ENCODE data around the gene RAB11FIP4.

RAB11FIP4 gene

DNA sequence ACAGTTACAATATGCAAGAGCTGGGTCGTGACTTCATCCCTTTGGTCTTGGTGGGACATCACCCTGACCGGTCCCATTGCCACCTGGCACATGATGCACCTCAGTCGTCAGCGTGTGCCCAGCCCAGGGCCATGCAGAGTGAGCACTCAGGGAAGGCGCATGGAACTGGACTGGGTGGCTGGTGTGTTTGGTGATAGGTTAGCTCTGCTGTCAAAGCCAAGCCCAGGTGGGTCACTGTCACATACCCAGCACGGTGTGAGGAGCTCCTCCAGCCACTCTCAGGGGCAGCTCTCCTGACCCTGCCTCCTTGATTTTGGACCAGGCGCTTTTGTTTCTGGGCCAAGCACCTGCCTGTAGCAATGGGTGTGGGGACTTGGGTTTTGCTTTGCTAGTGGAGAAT, 180.9 kb downstream of the RAB11FIP4 start:
- no peak for TF ChIP-seq CTCF (IDR thresholded peaks at IDR 0.05; ENCODE audit: low read depth, low read length, missing control alignments)
- no peak for DNase-seq (ENCODE audit: extremely low read depth, low read depth)
- no peak overlapping the region for H3K4me3 ChIP-seq (replicated peaks; ENCODE audit: low read depth, low read length)

DNA sequence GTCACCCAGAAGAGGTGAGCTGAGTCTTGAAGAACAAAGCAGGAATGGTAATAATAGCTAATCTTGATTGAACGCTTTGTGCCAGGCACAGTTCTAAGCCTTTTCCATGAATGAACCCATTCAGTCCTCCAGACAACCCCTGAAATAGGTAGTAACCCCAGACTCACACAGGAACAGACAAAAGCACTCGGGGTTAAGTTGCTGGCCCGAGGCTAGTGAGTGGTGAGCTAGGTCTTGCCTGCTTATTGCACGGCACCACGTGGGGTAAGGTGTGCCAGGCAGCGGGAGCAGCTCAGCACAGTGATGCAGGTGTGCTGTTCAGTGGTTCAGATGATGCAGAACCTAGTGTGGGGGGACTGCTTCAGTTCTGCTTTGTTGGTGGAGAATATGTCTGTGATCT, 181.6 kb downstream of the RAB11FIP4 start:
- H3K4me3 ChIP-seq (replicated peaks; ENCODE audit: low read depth, low read length), result no peak overlapping the region
- no peak for DNase-seq (ENCODE audit: extremely low read depth, low read depth)
- no peak for TF ChIP-seq CTCF (IDR thresholded peaks at IDR 0.05; ENCODE audit: low read depth, low read length, missing control alignments)

- no peak for TF ChIP-seq CTCF (IDR thresholded peaks at IDR 0.05; ENCODE audit: low read depth, low read length, missing control alignments)
- no peak for DNase-seq (ENCODE audit: extremely low read depth, low read depth)
- H3K4me3 ChIP-seq (replicated peaks; ENCODE audit: low read depth, low read length), result no peak overlapping the region
Observed at GRCh38 chr17:31573861-31574260, 182.4 kb downstream of the RAB11FIP4 start.

DNA sequence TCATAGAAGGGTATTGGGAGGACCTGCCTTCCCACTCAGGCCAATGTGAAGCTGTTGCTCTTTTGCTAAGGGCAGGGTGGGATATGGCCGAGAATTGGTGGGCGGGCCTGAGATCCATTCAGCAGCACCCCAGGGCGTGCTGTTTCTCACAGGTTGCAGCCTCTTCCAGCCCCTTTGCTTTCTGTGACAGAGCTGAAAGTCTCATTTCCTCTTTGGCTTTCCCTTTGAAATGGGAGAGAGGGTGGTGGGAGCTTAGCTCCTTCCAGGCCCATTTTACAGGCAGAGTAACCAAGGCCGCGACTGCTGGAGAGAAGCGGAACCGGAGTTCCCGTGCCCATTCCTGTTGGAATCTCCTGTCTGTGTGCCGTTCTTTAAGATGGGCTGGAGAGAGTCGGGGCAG, 183.0 kb downstream of the RAB11FIP4 start:
- H3K4me3 ChIP-seq (replicated peaks; ENCODE audit: low read depth, low read length), result no peak overlapping the region
- no peak for DNase-seq (ENCODE audit: extremely low read depth, low read depth)
- no peak for TF ChIP-seq CTCF (IDR thresholded peaks at IDR 0.05; ENCODE audit: low read depth, low read length, missing control alignments)

DNA sequence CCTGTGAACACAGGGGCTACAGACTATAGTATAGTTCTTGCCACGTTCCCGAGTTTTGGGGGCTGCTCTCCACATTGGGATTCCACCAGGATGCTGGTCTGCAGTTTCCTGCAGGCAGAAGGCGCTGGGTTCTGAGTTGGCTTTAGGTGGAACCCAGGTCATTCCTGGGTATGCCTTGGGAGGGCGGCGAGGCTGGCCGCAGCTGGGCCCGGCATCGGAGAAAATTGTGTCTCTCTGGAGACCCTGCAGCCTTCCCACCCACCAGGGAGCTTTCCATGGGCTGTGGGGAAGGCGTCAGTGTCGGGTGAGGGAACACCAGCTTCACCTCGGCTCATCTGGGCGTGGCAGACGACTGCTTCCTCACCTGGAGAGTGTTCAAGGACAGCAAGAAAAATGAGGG, 183.6 kb downstream of the RAB11FIP4 start:
- no peak for TF ChIP-seq CTCF (IDR thresholded peaks at IDR 0.05; ENCODE audit: low read depth, low read length, missing control alignments)
- DNase-seq (ENCODE audit: extremely low read depth, low read depth), result no peak
- H3K4me3 ChIP-seq (replicated peaks; ENCODE audit: low read depth, low read length), result no peak overlapping the region

GRCh38 chr17:31579265-31579664, 187.8 kb downstream of the RAB11FIP4 start:
- no peak for TF ChIP-seq CTCF (IDR thresholded peaks at IDR 0.05; ENCODE audit: low read depth, low read length, missing control alignments)
- no peak overlapping the region for H3K4me3 ChIP-seq (replicated peaks; ENCODE audit: low read depth, low read length)
- DNase-seq (ENCODE audit: extremely low read depth, low read depth), result no peak

- H3K4me3 ChIP-seq (replicated peaks; ENCODE audit: low read depth, low read length), result no peak overlapping the region
- no peak for DNase-seq (ENCODE audit: extremely low read depth, low read depth)
- no peak for TF ChIP-seq CTCF (IDR thresholded peaks at IDR 0.05; ENCODE audit: low read depth, low read length, missing control alignments)
Observed at GRCh38 chr17:31580316-31580705, 188.8 kb downstream of the RAB11FIP4 start.

All from HFF-Myc (cell line).